Left ventricle myocardium inferior (tissue), 1 donor: Measurements from ENCODE around the gene UBL7. TPM values are rescaled to one million over a fixed set of nuclear protein-coding genes. Genes with fewer than 3 reads are reported as not detected.

Experiments
- DNase-seq: peaks from one replicate; pipeline ENCODE4 v3.0.0-alpha.2; 2020
- H3K27ac ChIP-seq: fragments of 200-600 bp; replicated peaks from 2 replicates; pipeline ENCODE4 v1.8.0; 2021
- H3K27me3 ChIP-seq: fragments of 200-600 bp; 2 replicates; pipeline ENCODE4 v1.8.0; 2021; ENCODE audit warnings: low read depth
- H3K36me3 ChIP-seq: fragments of 200-600 bp; 2 replicates; pipeline ENCODE4 v1.8.0; 2021
- H3K4me1 ChIP-seq: fragments of 200-600 bp; 2 replicates; pipeline ENCODE4 v1.8.0; 2021
- H3K4me3 ChIP-seq: fragments of 200-600 bp; 2 replicates; pipeline ENCODE4 v1.8.0; 2021; ENCODE audit warnings: mild to moderate bottlenecking, moderate library complexity
- H3K9me3 ChIP-seq: fragments of 200-600 bp; replicated peaks from 2 replicates; pipeline ENCODE4 v1.8.0; 2021
- CTCF ChIP-seq: fragments of 200-600 bp; IDR thresholded peaks from 2 replicates; pipeline ENCODE4 v1.8.0; 2021; ENCODE audit warnings: antibody characterized with exemption, mild to moderate bottlenecking, borderline replicate concordance
- intact Hi-C: fragments of 100-400 bp; cut with micrococcal nuclease; formaldehyde crosslinking; loops from one replicate; pipeline ENCODE4 v1.11.0; 2022
- total RNA-seq: library from RNA; stranded (reverse); fragmentation: NEBNext Ultra II Directional; extraction: Animal tissue kit (Norgen Biotek cat#: 25700); gene quantifications from one replicate; pipeline ENCODE4 v1.2.1, GENCODE V29; 2021
- donor health status: DM: no; HTN: yes; CAD: no; lungs with severe emphysema.

The UBL7 gene
- total RNA-seq, 1 donor from 2014 or later: 52.3 TPM

- intact Hi-C loops: no loop called here
- H3K27me3 ChIP-seq: peaks cover 4% of the 10 kb centered on the region
- no peak for DNase-seq
- no peak overlapping the region for H3K27ac ChIP-seq
- TF ChIP-seq CTCF: no peak
- H3K4me1 ChIP-seq: no peaks in the 10 kb centered on the region
- peaks cover 7% of the 10 kb centered on the region for H3K36me3 ChIP-seq
- no peaks in the 10 kb centered on the region for H3K9me3 ChIP-seq
- H3K4me3 ChIP-seq: no peak overlapping the region
Measured at GRCh38 chr15:74411686-74412085, 49.3 kb downstream of the UBL7 start.

- H3K4me3 ChIP-seq: no peak overlapping the region
- H3K27me3 ChIP-seq: peaks cover 4% of the 10 kb centered on the region
- intact Hi-C loops: no loop called here
- H3K4me1 ChIP-seq: no peaks in the 10 kb centered on the region
- no peak for TF ChIP-seq CTCF
- no peak overlapping the region for H3K27ac ChIP-seq
- H3K36me3 ChIP-seq: peaks cover 7% of the 10 kb centered on the region
- no peaks in the 10 kb centered on the region for H3K9me3 ChIP-seq
- DNase-seq: no peak
Measured at GRCh38 chr15:74410502-74410901, 50.5 kb downstream of the UBL7 start.

GRCh38 chr15:74409225-74409624, 51.7 kb downstream of the UBL7 start:
- Histone ChIP-seq H3K27me3 (peaks cover 4% of the 10 kb centered on the region), H3K4me3 (no peak overlapping the region), H3K36me3 (peaks cover 7% of the 10 kb centered on the region), H3K27ac (no peak overlapping the region), H3K4me1 (peaks cover 2% of the 10 kb centered on the region), H3K9me3 (no peaks in the 10 kb centered on the region)
- intact Hi-C loops: no loop called here
- no peak for DNase-seq
- no peak for TF ChIP-seq CTCF

DNA sequence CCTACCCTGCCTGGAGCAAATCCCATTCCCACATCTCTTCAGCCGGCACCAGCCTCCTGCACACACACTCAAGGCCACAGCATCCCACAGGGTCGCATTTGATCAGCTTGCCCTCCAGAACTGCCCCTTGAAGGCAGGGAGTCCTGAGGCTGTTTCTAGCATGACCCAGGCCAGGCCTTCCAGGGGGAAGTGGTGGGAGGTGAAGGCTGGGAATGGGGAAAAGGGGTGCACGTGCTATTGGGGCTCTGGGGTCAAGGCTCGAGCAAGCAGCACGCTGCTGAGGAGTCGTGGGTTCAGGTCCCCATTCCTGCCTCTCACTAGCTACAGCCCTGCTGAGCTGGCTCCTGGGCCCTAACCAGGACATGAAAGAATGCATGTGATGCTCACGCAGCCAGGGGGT, 52.1 kb downstream of the UBL7 start:
- H3K36me3 ChIP-seq: peaks cover 7% of the 10 kb centered on the region

GRCh38 chr15:74408385-74408784, 52.6 kb downstream of the UBL7 start:
- Histone ChIP-seq H3K9me3 (no peaks in the 10 kb centered on the region), H3K4me3 (no peak overlapping the region), H3K27ac (no peak overlapping the region), H3K36me3 (peaks cover 7% of the 10 kb centered on the region), H3K27me3 (peaks cover 4% of the 10 kb centered on the region), H3K4me1 (peaks cover 11% of the 10 kb centered on the region)
- intact Hi-C loops: no loop called here
- DNase-seq: no peak
- TF ChIP-seq CTCF: no peak

More for the DNA sequence above, 52.1 kb downstream of the UBL7 start:
- Histone ChIP-seq H3K4me3 (no peak overlapping the region), H3K9me3 (no peaks in the 10 kb centered on the region), H3K4me1 (peaks cover 6% of the 10 kb centered on the region), H3K27me3 (peaks cover 4% of the 10 kb centered on the region), H3K27ac (no peak overlapping the region)
- DNase-seq: no peak
- intact Hi-C loops: no loop called here
- no peak for TF ChIP-seq CTCF
